Liver (tissue), 9 donors: ENCODE data around the gene CHTOP. TPM values are rescaled to one million over a fixed set of nuclear protein-coding genes. Genes with fewer than 3 reads are reported as not detected.

Source experiments
- DNase-seq: peaks from one replicate; pipeline ENCODE4 v3.0.0-alpha.2; 2017; ENCODE audit warnings: low spot score
- H3K27ac ChIP-seq, 2 donors: one replicate each; pipeline ENCODE4 v1.7.0; 2013; ENCODE audit warnings: inconsistent platforms in 2 of 2, low read length in 2 of 2, control low read depth in 1 of 2, low read depth in 1 of 2, mild to moderate bottlenecking in 1 of 2
- H3K27me3 ChIP-seq, 4 donors: one replicate each; pipeline versions ENCODE4 v1.6.1 to v1.7.0; 2013; ENCODE audit warnings: low read length in 3 of 4, inconsistent platforms in 1 of 4, mild to moderate bottlenecking in 1 of 4, moderate library complexity in 1 of 4; ENCODE audit not compliant: control insufficient read depth in 4 of 4, insufficient read depth in 4 of 4
- H3K36me3 ChIP-seq, 4 donors: one replicate each; pipeline versions ENCODE4 v1.6.1 to v1.7.0; 2013; ENCODE audit warnings: low read length in 3 of 4, mild to moderate bottlenecking in 3 of 4, low read depth in 1 of 4, moderate library complexity in 1 of 4; ENCODE audit not compliant: control insufficient read depth in 4 of 4, insufficient read depth in 3 of 4
- H3K4me1 ChIP-seq, 4 donors: one replicate each; pipeline versions ENCODE4 v1.6.1 to v1.7.0; 2013; ENCODE audit warnings: low read length in 3 of 4, mild to moderate bottlenecking in 3 of 4, moderate library complexity in 1 of 4; ENCODE audit not compliant: control insufficient read depth in 4 of 4, insufficient read depth in 4 of 4
- H3K4me3 ChIP-seq, 3 donors: one replicate each; pipeline versions ENCODE4 v1.6.1 to v1.7.0; 2013; ENCODE audit warnings: low read length in 3 of 3, control low read depth in 1 of 3, low read depth in 1 of 3, mild to moderate bottlenecking in 1 of 3
- H3K9ac ChIP-seq, 2 donors: one replicate each; pipeline ENCODE4 v1.7.0; 2013; ENCODE audit warnings: low read length in 2 of 2, mild to moderate bottlenecking in 2 of 2, moderate library complexity in 2 of 2, control low read depth in 1 of 2, low read depth in 1 of 2
- H3K9me3 ChIP-seq, 4 donors: one replicate each; pipeline versions ENCODE4 v1.6.1 to v1.7.0; 2013; ENCODE audit warnings: low read length in 3 of 4; ENCODE audit not compliant: control insufficient read depth in 4 of 4
- EGR1 ChIP-seq, 2 donors: IDR thresholded peaks; 2 replicates each; pipeline ENCODE4 v1.6.1; 2016 to 2018; ENCODE audit warnings: antibody characterized with exemption in 2 of 2, low read depth in 2 of 2
- FOXA2 ChIP-seq: IDR thresholded peaks from 2 replicates; pipeline ENCODE4 v1.6.1; 2016; ENCODE audit warnings: antibody characterized with exemption
- GABPA ChIP-seq, 2 donors: IDR thresholded peaks in 1 of 2; conservative IDR thresholded peaks in 1 of 2; 2 replicates each; pipeline ENCODE4 v1.6.1; 2016; ENCODE audit warnings: antibody characterized with exemption in 2 of 2, mild to moderate bottlenecking in 1 of 2, moderate library complexity in 1 of 2
- HNF4A ChIP-seq, 2 donors: conservative IDR thresholded peaks; 2 replicates each; pipeline ENCODE4 v1.6.1; 2016; ENCODE audit warnings: antibody characterized with exemption in 2 of 2, mild to moderate bottlenecking in 2 of 2
- HNF4G ChIP-seq: IDR thresholded peaks from 2 replicates; pipeline ENCODE4 v1.6.1; 2016; ENCODE audit warnings: antibody characterized with exemption
- JUND ChIP-seq, 2 donors: IDR thresholded peaks; 2 replicates each; pipeline ENCODE4 v1.6.1; 2016; ENCODE audit warnings: antibody characterized with exemption in 2 of 2
- NR2F2 ChIP-seq: IDR thresholded peaks from 2 replicates; pipeline ENCODE4 v1.6.1; 2016; ENCODE audit warnings: antibody characterized with exemption
- RAD21 ChIP-seq, 2 donors: IDR thresholded peaks; 2 replicates each; pipeline ENCODE4 v1.6.1; 2016; ENCODE audit warnings: antibody characterized with exemption in 2 of 2, mild to moderate bottlenecking in 2 of 2
- SP1 ChIP-seq: IDR thresholded peaks from 2 replicates; pipeline ENCODE4 v1.6.1; 2018; ENCODE audit warnings: antibody characterized with exemption, mild to moderate bottlenecking
- TAF1 ChIP-seq: conservative IDR thresholded peaks from 2 replicates; pipeline ENCODE4 v1.6.1; 2016; ENCODE audit warnings: antibody characterized with exemption, mild to moderate bottlenecking
- YY1 ChIP-seq: IDR thresholded peaks from 2 replicates; pipeline ENCODE4 v1.6.1; 2016; ENCODE audit warnings: antibody characterized with exemption, mild to moderate bottlenecking
- ZBTB33 ChIP-seq: IDR thresholded peaks from 2 replicates; pipeline ENCODE4 v1.6.1; 2016; ENCODE audit warnings: antibody characterized with exemption
- WGBS: extraction: QIAGEN DNeasy Blood & Tissue Kit; methylation state at CpG from one replicate; pipeline ENCODE4 v1.1.7; 2013; 5-methylcytosine and 5-hydroxymethylcytosine counted together
- polyA plus RNA-seq, 2 donors: library from polyadenylated mRNA; stranded (reverse) in 1 of 2; unstranded in 1 of 2; fragments of 200-250 nt in 1 of 2; fragments of >200 nt in 1 of 2; fragmentation: Nextera tagmentation in 1 of 2; extraction: Ambion mirVana in 1 of 2; gene quantifications; one replicate each; pipeline versions ENCODE4 v1.2.1 to v1.2.3, GENCODE V29; 2013 to 2015
- total RNA-seq, 2 donors: library from RNA; depleted of rRNA; stranded (reverse); fragments of >200 nt; gene quantifications; one replicate each; pipeline ENCODE4 v1.2.3, GENCODE V29; 2014
- TF ChIP-seq, protein P1 (sequence below): IDR thresholded peaks from 2 replicates; pipeline ENCODE4 v1.6.1; 2016; ENCODE audit warnings: antibody characterized with exemption, mild to moderate bottlenecking
- TF ChIP-seq, protein P2 (sequence below): fragments of 150-350 bp; IDR thresholded peaks from 2 replicates; pipeline ENCODE4 v1.5.1; 2017; ENCODE audit warnings: improper control_type of control experiment, low read depth, low read length; ENCODE audit not compliant: missing input control
- donor health status: healthy.
- donor health status: healthy.
- donor health status: healthy.
- donor health status: healthy.
- donor health status: healthy.

The CHTOP gene
- total and polyA plus RNA-seq, 4 donors = 16.4 to 30.9 (median 24.3) TPM

GRCh38 chr1:153614906-153615305 lies 19.0 kb upstream of the CHTOP start:
- H3K9ac ChIP-seq = no peak overlapping the region
- WGBS = 95% methylated on average over 7 of the region's 7 CpGs
- peaks cover 19 to 51% (median 34%) of the 10 kb centered on the region in 4 donors for H3K4me1 ChIP-seq
- H3K4me3 ChIP-seq = no peak overlapping the region
- no peaks in the 10 kb centered on the region for H3K36me3 ChIP-seq
- H3K27ac ChIP-seq = no peak overlapping the region
- H3K27me3 ChIP-seq = no peaks in the 10 kb centered on the region
- DNase-seq = no peak
- H3K9me3 ChIP-seq = no peaks in the 10 kb centered on the region
- TF ChIP-seq ZBTB33 (no peak), EGR1 (IDR thresholded peaks at IDR 0.05; ENCODE audit: low read depth in 2 of 2) (no peak), SP1 (no peak), GABPA (IDR thresholded peaks at IDR 0.05 in 1 of 2, conservative IDR thresholded peaks at IDR 0.05 in 1 of 2) (no peak), RAD21 (IDR thresholded peaks at IDR 0.05) (no peak), NR2F2 (no peak), HNF4A (conservative IDR thresholded peaks at IDR 0.05) (no peak), TAF1 (no peak), YY1 (no peak)
- TF ChIP-seq, protein P1, sequence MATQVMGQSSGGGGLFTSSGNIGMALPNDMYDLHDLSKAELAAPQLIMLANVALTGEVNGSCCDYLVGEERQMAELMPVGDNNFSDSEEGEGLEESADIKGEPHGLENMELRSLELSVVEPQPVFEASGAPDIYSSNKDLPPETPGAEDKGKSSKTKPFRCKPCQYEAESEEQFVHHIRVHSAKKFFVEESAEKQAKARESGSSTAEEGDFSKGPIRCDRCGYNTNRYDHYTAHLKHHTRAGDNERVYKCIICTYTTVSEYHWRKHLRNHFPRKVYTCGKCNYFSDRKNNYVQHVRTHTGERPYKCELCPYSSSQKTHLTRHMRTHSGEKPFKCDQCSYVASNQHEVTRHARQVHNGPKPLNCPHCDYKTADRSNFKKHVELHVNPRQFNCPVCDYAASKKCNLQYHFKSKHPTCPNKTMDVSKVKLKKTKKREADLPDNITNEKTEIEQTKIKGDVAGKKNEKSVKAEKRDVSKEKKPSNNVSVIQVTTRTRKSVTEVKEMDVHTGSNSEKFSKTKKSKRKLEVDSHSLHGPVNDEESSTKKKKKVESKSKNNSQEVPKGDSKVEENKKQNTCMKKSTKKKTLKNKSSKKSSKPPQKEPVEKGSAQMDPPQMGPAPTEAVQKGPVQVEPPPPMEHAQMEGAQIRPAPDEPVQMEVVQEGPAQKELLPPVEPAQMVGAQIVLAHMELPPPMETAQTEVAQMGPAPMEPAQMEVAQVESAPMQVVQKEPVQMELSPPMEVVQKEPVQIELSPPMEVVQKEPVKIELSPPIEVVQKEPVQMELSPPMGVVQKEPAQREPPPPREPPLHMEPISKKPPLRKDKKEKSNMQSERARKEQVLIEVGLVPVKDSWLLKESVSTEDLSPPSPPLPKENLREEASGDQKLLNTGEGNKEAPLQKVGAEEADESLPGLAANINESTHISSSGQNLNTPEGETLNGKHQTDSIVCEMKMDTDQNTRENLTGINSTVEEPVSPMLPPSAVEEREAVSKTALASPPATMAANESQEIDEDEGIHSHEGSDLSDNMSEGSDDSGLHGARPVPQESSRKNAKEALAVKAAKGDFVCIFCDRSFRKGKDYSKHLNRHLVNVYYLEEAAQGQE = no peak

DNA sequence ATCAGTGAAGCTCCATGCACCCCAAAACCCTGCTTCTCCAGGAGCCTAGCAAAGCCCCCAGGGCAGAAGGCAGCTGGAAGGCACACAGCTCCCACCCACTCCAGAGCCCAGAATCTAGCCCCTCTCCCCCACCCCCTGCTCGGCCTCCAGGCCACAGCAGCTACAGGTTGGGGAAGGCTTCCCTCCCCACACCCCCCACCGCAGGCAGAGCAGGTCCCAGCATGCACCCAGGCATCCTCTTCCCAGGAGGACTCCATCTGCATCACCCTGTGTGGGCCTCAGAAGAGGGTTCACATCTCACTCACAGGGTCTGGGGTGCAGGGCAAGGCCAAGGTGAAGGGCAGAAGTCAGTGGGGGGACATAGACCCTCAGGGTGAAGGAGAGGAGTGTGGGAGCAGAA lies 18.5 kb upstream of the CHTOP start:
- Histone ChIP-seq H3K4me3 (no peak overlapping the region), H3K9ac (no peak overlapping the region), H3K27ac (no peak overlapping the region)

More for the DNA sequence above, 18.5 kb upstream of the CHTOP start:
- DNase-seq = no peak
- Histone ChIP-seq H3K27me3 (no peaks in the 10 kb centered on the region), H3K36me3 (no peaks in the 10 kb centered on the region), H3K9me3 (no peaks in the 10 kb centered on the region), H3K4me1 (peaks cover 16 to 46% (median 31%) of the 10 kb centered on the region in 4 donors)
- no peak for TF ChIP-seq HNF4G
- no peak for TF ChIP-seq JUND (IDR thresholded peaks at IDR 0.05)
- TF ChIP-seq, protein P1 = no peak
- TF ChIP-seq GABPA (IDR thresholded peaks at IDR 0.05 in 1 of 2, conservative IDR thresholded peaks at IDR 0.05 in 1 of 2) = no peak
- no peak for TF ChIP-seq SP1
- TF ChIP-seq TAF1 = no peak
- no peak for TF ChIP-seq EGR1 (IDR thresholded peaks at IDR 0.05; ENCODE audit: low read depth in 2 of 2)
- TF ChIP-seq FOXA2 = no peak
- TF ChIP-seq, protein P2, sequence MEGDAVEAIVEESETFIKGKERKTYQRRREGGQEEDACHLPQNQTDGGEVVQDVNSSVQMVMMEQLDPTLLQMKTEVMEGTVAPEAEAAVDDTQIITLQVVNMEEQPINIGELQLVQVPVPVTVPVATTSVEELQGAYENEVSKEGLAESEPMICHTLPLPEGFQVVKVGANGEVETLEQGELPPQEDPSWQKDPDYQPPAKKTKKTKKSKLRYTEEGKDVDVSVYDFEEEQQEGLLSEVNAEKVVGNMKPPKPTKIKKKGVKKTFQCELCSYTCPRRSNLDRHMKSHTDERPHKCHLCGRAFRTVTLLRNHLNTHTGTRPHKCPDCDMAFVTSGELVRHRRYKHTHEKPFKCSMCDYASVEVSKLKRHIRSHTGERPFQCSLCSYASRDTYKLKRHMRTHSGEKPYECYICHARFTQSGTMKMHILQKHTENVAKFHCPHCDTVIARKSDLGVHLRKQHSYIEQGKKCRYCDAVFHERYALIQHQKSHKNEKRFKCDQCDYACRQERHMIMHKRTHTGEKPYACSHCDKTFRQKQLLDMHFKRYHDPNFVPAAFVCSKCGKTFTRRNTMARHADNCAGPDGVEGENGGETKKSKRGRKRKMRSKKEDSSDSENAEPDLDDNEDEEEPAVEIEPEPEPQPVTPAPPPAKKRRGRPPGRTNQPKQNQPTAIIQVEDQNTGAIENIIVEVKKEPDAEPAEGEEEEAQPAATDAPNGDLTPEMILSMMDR = no peak
- 96% methylated on average over 2 of the region's 2 CpGs for WGBS
